Measurements from ENCODE around the gene P2RX3.

DNA sequence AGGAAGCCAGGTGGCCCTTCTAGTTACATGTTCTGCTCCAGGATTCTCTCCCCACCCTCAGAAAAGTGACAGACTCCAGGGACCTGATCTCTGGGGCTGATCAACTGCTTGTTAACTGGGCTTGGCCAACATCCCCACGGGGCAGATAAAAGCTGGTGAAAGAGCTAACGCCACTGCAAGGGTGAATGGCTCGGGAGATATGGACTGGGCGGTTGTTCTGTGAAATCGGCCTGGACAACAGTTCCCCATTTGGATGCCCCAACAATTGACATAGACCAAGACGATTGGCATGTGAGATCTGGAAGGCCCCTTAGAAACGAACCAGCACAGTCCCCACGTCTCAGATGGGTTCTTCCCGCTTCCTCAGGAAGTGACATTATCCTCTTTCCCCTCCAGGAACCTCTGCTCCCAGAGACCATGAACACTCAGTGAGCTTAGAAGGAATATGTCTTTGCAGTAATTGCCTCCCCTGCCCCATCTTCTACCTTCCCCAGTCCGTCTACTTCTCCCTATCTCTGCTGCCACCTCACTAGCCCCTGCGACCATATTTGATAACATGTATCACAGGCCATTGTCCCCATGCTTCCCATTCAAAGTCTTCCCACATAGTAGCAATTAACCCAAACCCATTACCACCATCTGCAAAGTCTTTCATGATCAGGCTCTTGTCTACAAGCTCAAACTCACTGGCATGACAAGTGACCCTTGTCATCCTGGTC, 57.9 kb downstream of the P2RX3 start:
- TF ChIP-seq POLR2A (IDR thresholded peaks at IDR 0.05) (no peak), POLR2AphosphoS5 (IDR thresholded peaks at IDR 0.05) (no peak), EP300 (IDR thresholded peaks at IDR 0.05; ENCODE audit: low read depth) (no peak)
- TF ChIP-seq, protein P1, sequence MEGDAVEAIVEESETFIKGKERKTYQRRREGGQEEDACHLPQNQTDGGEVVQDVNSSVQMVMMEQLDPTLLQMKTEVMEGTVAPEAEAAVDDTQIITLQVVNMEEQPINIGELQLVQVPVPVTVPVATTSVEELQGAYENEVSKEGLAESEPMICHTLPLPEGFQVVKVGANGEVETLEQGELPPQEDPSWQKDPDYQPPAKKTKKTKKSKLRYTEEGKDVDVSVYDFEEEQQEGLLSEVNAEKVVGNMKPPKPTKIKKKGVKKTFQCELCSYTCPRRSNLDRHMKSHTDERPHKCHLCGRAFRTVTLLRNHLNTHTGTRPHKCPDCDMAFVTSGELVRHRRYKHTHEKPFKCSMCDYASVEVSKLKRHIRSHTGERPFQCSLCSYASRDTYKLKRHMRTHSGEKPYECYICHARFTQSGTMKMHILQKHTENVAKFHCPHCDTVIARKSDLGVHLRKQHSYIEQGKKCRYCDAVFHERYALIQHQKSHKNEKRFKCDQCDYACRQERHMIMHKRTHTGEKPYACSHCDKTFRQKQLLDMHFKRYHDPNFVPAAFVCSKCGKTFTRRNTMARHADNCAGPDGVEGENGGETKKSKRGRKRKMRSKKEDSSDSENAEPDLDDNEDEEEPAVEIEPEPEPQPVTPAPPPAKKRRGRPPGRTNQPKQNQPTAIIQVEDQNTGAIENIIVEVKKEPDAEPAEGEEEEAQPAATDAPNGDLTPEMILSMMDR (IDR thresholded peaks at IDR 0.05) = no peak

Measured in transverse colon (tissue), 4 donors.